GM12878 (cell line): ENCODE measurements around the gene PPP1R10. TPM values are rescaled to one million over a fixed set of nuclear protein-coding genes. Genes with fewer than 3 reads are reported as not detected.

Experiments used
- BRCA1 ChIP-seq: IDR thresholded peaks from 2 replicates; pipeline ENCODE4 v1.6.1; 2011; ENCODE audit warnings: low read depth, low read length, improper control_type of control experiment
- CREM ChIP-seq: IDR thresholded peaks from 2 replicates; pipeline ENCODE4 v1.6.1; 2014; ENCODE audit warnings: antibody characterized with exemption, low read depth
- EED ChIP-seq: sonication (generic); IDR thresholded peaks from 2 replicates; pipeline ENCODE4 v1.6.1; 2016; ENCODE audit warnings: antibody characterized with exemption, low read depth
- EGR1 ChIP-seq, 2 experiments: IDR thresholded peaks; 1 replicate in 1 of 2; 2 replicates in 1 of 2; pipeline ENCODE4 v1.6.1; 2011 to 2012; ENCODE audit warnings: low read depth in 2 of 2, low read length in 2 of 2, borderline replicate concordance in 1 of 2, mild to moderate bottlenecking in 1 of 2, moderate library complexity in 1 of 2
- FOXM1 ChIP-seq: IDR thresholded peaks from 2 replicates; pipeline ENCODE4 v1.6.1; 2012; ENCODE audit warnings: low read depth, mild to moderate bottlenecking, inconsistent platforms, low read length, moderate library complexity
- HCFC1 ChIP-seq: fragments of 150-350 bp; IDR thresholded peaks from 2 replicates; pipeline ENCODE4 v1.6.1; 2014; ENCODE audit warnings: low read length
- HDAC6 ChIP-seq: fragments of 200-600 bp; sonication (generic); IDR thresholded peaks from one replicate; pipeline ENCODE4 v1.8.0; 2017; ENCODE audit warnings: antibody characterized with exemption; ENCODE audit not compliant: unreplicated experiment
- HDGF ChIP-seq: fragments of 450-650 bp; IDR thresholded peaks from 2 replicates; pipeline ENCODE4 v1.6.1; 2016; ENCODE audit warnings: antibody characterized with exemption
- IRF3 ChIP-seq: fragments of 450-650 bp; IDR thresholded peaks from 2 replicates; pipeline ENCODE4 v1.6.1; 2014; ENCODE audit warnings: mild to moderate bottlenecking
- MTA2 ChIP-seq: fragments of 450-650 bp; IDR thresholded peaks from 2 replicates; pipeline ENCODE4 v1.6.1; 2016; ENCODE audit warnings: low read depth, mild to moderate bottlenecking, moderate library complexity
- NBN ChIP-seq: fragments of 450-650 bp; IDR thresholded peaks from 2 replicates; pipeline ENCODE4 v1.6.1; 2016
- NFYA ChIP-seq: IDR thresholded peaks from 2 replicates; pipeline ENCODE4 v1.6.1; 2011; ENCODE audit warnings: low read depth, mild to moderate bottlenecking, low read length, improper control_type of control experiment, borderline replicate concordance
- PAX5 ChIP-seq: IDR thresholded peaks from 2 replicates; pipeline ENCODE4 v1.6.1; 2011; ENCODE audit warnings: low read depth, low read length, borderline replicate concordance
- PAX8 ChIP-seq: fragments of 450-650 bp; IDR thresholded peaks from 2 replicates; pipeline ENCODE4 v1.6.1; 2017; ENCODE audit warnings: mild to moderate bottlenecking, moderate library complexity
- PRDM15 ChIP-seq: fragments of 450-650 bp; formaldehyde crosslinking; IDR thresholded peaks from 2 replicates; pipeline ENCODE4 v1.4.0; 2020; ENCODE audit warnings: mild to moderate bottlenecking, moderate library complexity
- SIX5 ChIP-seq: IDR thresholded peaks from 2 replicates; pipeline ENCODE4 v1.6.1; 2011; ENCODE audit warnings: mild to moderate bottlenecking, low read depth, low read length, moderate library complexity; ENCODE audit not compliant: severe bottlenecking
- SMAD1 ChIP-seq: fragments of 450-650 bp; IDR thresholded peaks from 2 replicates; pipeline ENCODE4 v1.6.1; 2018; ENCODE audit warnings: mild to moderate bottlenecking, low read depth; ENCODE audit not compliant: partially characterized antibody
- SP1 ChIP-seq: IDR thresholded peaks from one replicate; pipeline ENCODE4 v1.6.1; 2011; ENCODE audit warnings: low read depth, low read length
- SREBF1 ChIP-seq: IDR thresholded peaks from 2 replicates; pipeline ENCODE4 v1.6.1; 2012; ENCODE audit warnings: mild to moderate bottlenecking, low read length
- TCF12 ChIP-seq: IDR thresholded peaks from 2 replicates; pipeline ENCODE4 v1.6.1; 2011; ENCODE audit warnings: low read depth, mild to moderate bottlenecking, low read length
- ZNF24 ChIP-seq: fragments of 450-650 bp; IDR thresholded peaks from 2 replicates; pipeline ENCODE4 v1.6.1; 2017; ENCODE audit warnings: antibody characterized with exemption, mild to moderate bottlenecking
- polyA plus RNA-seq, 11 experiments: library from polyadenylated mRNA; depleted of rRNA in 4 of 11; unstranded in 6 of 11; stranded (reverse) in 5 of 11; fragments of >200 nt; fragmentation: Nextera tagmentation in 4 of 11; fragmentation: Illumina TruSeq in 1 of 11; extraction: Ambion mirVana in 4 of 11; extraction: Trizol in 1 of 11; gene quantifications; 1 replicate in 1 of 11; 2 replicates in 10 of 11; pipeline versions ENCODE4 v1.2.1 to v1.2.3, GENCODE V29; 2011 to 2016; ENCODE audit warnings: inconsistent platforms in 2 of 11, missing spikeins in 2 of 11, low read depth in 1 of 11
- total RNA-seq, 4 experiments: library from RNA; depleted of rRNA in 3 of 4; stranded (reverse); fragments of >200 nt in 3 of 4; fragmentation: Illumina TruSeq in 1 of 4; extraction: Trizol in 1 of 4; gene quantifications; 2 replicates each; pipeline versions ENCODE4 v1.2.1 to v1.2.3, GENCODE V29; 2013 to 2021
- TF ChIP-seq, protein P1 (sequence below): fragments of 450-650 bp; IDR thresholded peaks from 2 replicates; pipeline ENCODE4 v1.6.1; 2017; ENCODE audit warnings: mild to moderate bottlenecking

The PPP1R10 gene
- total and polyA plus RNA-seq, 10 of the 15 experiments (the other 5 are each of a cell fraction or from before 2014, with no cell fraction given): 11.3 to 83.8 (median 41.2) TPM

GRCh38 chr6:30556066-30556905 is 60.8 kb downstream of the PPP1R10 start, which contains the start of gene GNL1 (continued):
- TF ChIP-seq PRDM15 (CRISPR knock-in tag): no peak
- TF ChIP-seq SP1: peak; percentile 68
- TF ChIP-seq HCFC1: peak; percentile 28; the same call in 1 of the 2 replicates
- TF ChIP-seq CREM: peak; percentile 96
- peak; percentile 42; the same call in 1 of the 2 replicates for TF ChIP-seq PAX5
- TF ChIP-seq EGR1 (IDR thresholded peaks at IDR 0.05; ENCODE audit: borderline replicate concordance in 1 of 2, low read depth in 2 of 2, low read length in 2 of 2): peak in 1 of 2 experiments; percentile 95; a peak in 2 of 3 replicates
- TF ChIP-seq PAX8: no peak
- TF ChIP-seq IRF3: 0 out of 2 replicates have a peak, but pooled peaks have one; percentile 9
- 0 out of 2 replicates have a peak, but pooled peaks have one; percentile 18 for TF ChIP-seq HDGF
- TF ChIP-seq SMAD1: no peak
- TF ChIP-seq BRCA1: no peak
- 0 out of 2 replicates have a peak, but pooled peaks have one; percentile 33 for TF ChIP-seq EED
- peak; percentile 38; the same call in 1 of the 2 replicates for TF ChIP-seq TCF12
- peak; percentile 72 for TF ChIP-seq NBN
- no peak for TF ChIP-seq HDAC6
- TF ChIP-seq SIX5: peak; percentile 57
- no peak for TF ChIP-seq FOXM1
- TF ChIP-seq MTA2: peak; percentile 72
- TF ChIP-seq SREBF1: peak; percentile 78; the same call in 1 of the 2 replicates
- TF ChIP-seq ZNF24: no peak
- TF ChIP-seq, protein P1, sequence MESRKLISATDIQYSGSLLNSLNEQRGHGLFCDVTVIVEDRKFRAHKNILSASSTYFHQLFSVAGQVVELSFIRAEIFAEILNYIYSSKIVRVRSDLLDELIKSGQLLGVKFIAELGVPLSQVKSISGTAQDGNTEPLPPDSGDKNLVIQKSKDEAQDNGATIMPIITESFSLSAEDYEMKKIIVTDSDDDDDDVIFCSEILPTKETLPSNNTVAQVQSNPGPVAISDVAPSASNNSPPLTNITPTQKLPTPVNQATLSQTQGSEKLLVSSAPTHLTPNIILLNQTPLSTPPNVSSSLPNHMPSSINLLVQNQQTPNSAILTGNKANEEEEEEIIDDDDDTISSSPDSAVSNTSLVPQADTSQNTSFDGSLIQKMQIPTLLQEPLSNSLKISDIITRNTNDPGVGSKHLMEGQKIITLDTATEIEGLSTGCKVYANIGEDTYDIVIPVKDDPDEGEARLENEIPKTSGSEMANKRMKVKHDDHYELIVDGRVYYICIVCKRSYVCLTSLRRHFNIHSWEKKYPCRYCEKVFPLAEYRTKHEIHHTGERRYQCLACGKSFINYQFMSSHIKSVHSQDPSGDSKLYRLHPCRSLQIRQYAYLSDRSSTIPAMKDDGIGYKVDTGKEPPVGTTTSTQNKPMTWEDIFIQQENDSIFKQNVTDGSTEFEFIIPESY: no peak
- TF ChIP-seq NFYA: no peak
